Activated naive CD8-positive, alpha-beta T cell treated with anti-CD3 and anti-CD28 coated beads, Interleukin-2, amount 10 ng/mL, durations not matched to agents 7 days and 5 days (primary cell): ENCODE measurements around the gene CORIN. TPM values are rescaled to one million over a fixed set of nuclear protein-coding genes. Genes with fewer than 3 reads are reported as not detected.

ENCODE experiments used
- ATAC-seq: fragments of 150-1000 bp; cut with Tn5 transposase; one replicate; pipeline ENCODE4 v1.10.0; 2021; ENCODE audit warnings: low read depth, moderate library complexity
- POLR2A ChIA-PET: fragments of 350-600 bp; sonication (Branson Sonifier 250); formaldehyde crosslinking; loops from one replicate; lab custom pipeline; 2021; ENCODE audit warnings: antibody characterized with exemption; lab: Charles Lee
- DNase-seq: peaks from one replicate; pipeline ENCODE4 v3.0.0; 2021
- H3K27ac Mint-ChIP-seq: one replicate; pipeline ENCODE4 v1.8.0; 2022; ENCODE audit warnings: mild to moderate bottlenecking, mixed read lengths
- H3K27me3 Mint-ChIP-seq: one replicate; pipeline ENCODE4 v1.8.0; 2022; ENCODE audit warnings: mild to moderate bottlenecking, moderate library complexity, mixed read lengths
- H3K36me3 Mint-ChIP-seq: one replicate; pipeline ENCODE4 v1.8.0; 2021; ENCODE audit warnings: mild to moderate bottlenecking, mixed read lengths
- H3K4me1 Mint-ChIP-seq: one replicate; pipeline ENCODE4 v1.8.0; 2021; ENCODE audit warnings: mixed read lengths
- H3K4me3 Mint-ChIP-seq: one replicate; pipeline ENCODE4 v1.8.0; 2022; ENCODE audit warnings: mild to moderate bottlenecking, moderate library complexity, mixed read lengths
- H3K9me3 Mint-ChIP-seq: one replicate; pipeline ENCODE4 v1.8.0; 2021; ENCODE audit warnings: mixed read lengths
- total RNA-seq, 2 experiments: library from RNA; stranded (reverse); gene quantifications; one replicate each; pipeline ENCODE4 v1.2.3, GENCODE V29; 2021

CORIN gene
- total RNA-seq, 2 experiments from 2014 or later = 0.37 to 0.39 TPM

GRCh38 chr4:47668256-47668655 is 169.6 kb downstream of the CORIN start:
- H3K4me3 Mint-ChIP-seq = no peak overlapping the region

GRCh38 chr4:47667552-47667951 is 170.3 kb downstream of the CORIN start:
- Mint-ChIP-seq H3K4me1 (peaks cover 2% of the 10 kb centered on the region), H3K27ac (no peak overlapping the region), H3K4me3 (no peak overlapping the region), H3K36me3 (no peaks in the 10 kb centered on the region), H3K27me3 (peaks cover 14% of the 10 kb centered on the region), H3K9me3 (no peaks in the 10 kb centered on the region)
- POLR2A ChIA-PET = no interaction called here
- no peak for DNase-seq
- no peak for ATAC-seq

More at GRCh38 chr4:47668256-47668655, 169.6 kb downstream of the CORIN start:
- no peak for ATAC-seq
- Mint-ChIP-seq H3K36me3 (no peaks in the 10 kb centered on the region), H3K27ac (no peak overlapping the region), H3K4me1 (peaks cover 2% of the 10 kb centered on the region), H3K9me3 (no peaks in the 10 kb centered on the region), H3K27me3 (peaks cover 14% of the 10 kb centered on the region)
- no peak for DNase-seq
- POLR2A ChIA-PET = no interaction called here

- H3K9me3 Mint-ChIP-seq = no peaks in the 10 kb centered on the region
- peaks cover 2% of the 10 kb centered on the region for H3K4me1 Mint-ChIP-seq
- peaks cover 19% of the 10 kb centered on the region for H3K27me3 Mint-ChIP-seq
- no peak overlapping the region for H3K27ac Mint-ChIP-seq
- DNase-seq (no peak), ATAC-seq (no peak)
- no peaks in the 10 kb centered on the region for H3K36me3 Mint-ChIP-seq
- POLR2A ChIA-PET = no interaction called here
- no peak overlapping the region for H3K4me3 Mint-ChIP-seq
These were observed 173.6 kb downstream of the CORIN start for GRCh38 chr4:47664051-47664826.

GRCh38 chr4:47662975-47663374 is 174.9 kb downstream of the CORIN start:
- Mint-ChIP-seq H3K4me1 (no peaks in the 10 kb centered on the region), H3K9me3 (no peaks in the 10 kb centered on the region), H3K27ac (no peak overlapping the region), H3K36me3 (no peaks in the 10 kb centered on the region), H3K27me3 (peaks cover 17% of the 10 kb centered on the region), H3K4me3 (no peak overlapping the region)
- DNase-seq = no peak
- ATAC-seq = no peak
- POLR2A ChIA-PET = interaction anchor here (0.6 kb wide), 1 partner anchor 271 kb away, joined by 4 read pairs; no protein-coding TSS in a partner anchor

- Mint-ChIP-seq H3K36me3 (no peaks in the 10 kb centered on the region), H3K4me1 (peaks cover 2% of the 10 kb centered on the region), H3K9me3 (no peaks in the 10 kb centered on the region), H3K27ac (no peak overlapping the region), H3K4me3 (no peak overlapping the region), H3K27me3 (peaks cover 14% of the 10 kb centered on the region)
- DNase-seq = no peak
- POLR2A ChIA-PET = no interaction called here
- no peak for ATAC-seq
These were observed 176.1 kb downstream of the CORIN start for GRCh38 chr4:47661741-47662140.

GRCh38 chr4:47659342-47659741 is 178.5 kb downstream of the CORIN start:
- no peak overlapping the region for H3K4me3 Mint-ChIP-seq
- no peaks in the 10 kb centered on the region for H3K36me3 Mint-ChIP-seq
- H3K9me3 Mint-ChIP-seq = no peaks in the 10 kb centered on the region
- no peak overlapping the region for H3K27ac Mint-ChIP-seq
- H3K4me1 Mint-ChIP-seq = peaks cover 2% of the 10 kb centered on the region
- H3K27me3 Mint-ChIP-seq = peaks cover 9% of the 10 kb centered on the region
- ATAC-seq (no peak), DNase-seq (no peak)
- POLR2A ChIA-PET = no interaction called here

GRCh38 chr4:47654972-47655693 is 182.7 kb downstream of the CORIN start:
- H3K4me1 Mint-ChIP-seq = peaks cover 2% of the 10 kb centered on the region
- H3K27ac Mint-ChIP-seq = no peak overlapping the region
- ATAC-seq = no peak
- DNase-seq = no peak
- no peaks in the 10 kb centered on the region for H3K36me3 Mint-ChIP-seq
- H3K4me3 Mint-ChIP-seq = no peak overlapping the region
- no peaks in the 10 kb centered on the region for H3K9me3 Mint-ChIP-seq
- POLR2A ChIA-PET = no interaction called here
- peaks cover 15% of the 10 kb centered on the region for H3K27me3 Mint-ChIP-seq

- Mint-ChIP-seq H3K4me3 (no peak overlapping the region), H3K36me3 (no peaks in the 10 kb centered on the region), H3K4me1 (peaks cover 2% of the 10 kb centered on the region), H3K27me3 (peaks cover 11% of the 10 kb centered on the region), H3K9me3 (no peaks in the 10 kb centered on the region), H3K27ac (no peak overlapping the region)
- POLR2A ChIA-PET = no interaction called here
- ATAC-seq = no peak
- no peak for DNase-seq
These were observed 185.8 kb downstream of the CORIN start for GRCh38 chr4:47652092-47652491.

GRCh38 chr4:47651231-47651630 is 186.6 kb downstream of the CORIN start:
- ATAC-seq = no peak
- no peaks in the 10 kb centered on the region for H3K9me3 Mint-ChIP-seq
- H3K27me3 Mint-ChIP-seq = peaks cover 11% of the 10 kb centered on the region
- POLR2A ChIA-PET = no interaction called here
- H3K4me3 Mint-ChIP-seq = no peak overlapping the region
- no peaks in the 10 kb centered on the region for H3K36me3 Mint-ChIP-seq
- no peaks in the 10 kb centered on the region for H3K4me1 Mint-ChIP-seq
- H3K27ac Mint-ChIP-seq = no peak overlapping the region
- no peak for DNase-seq

- Mint-ChIP-seq H3K4me1 (no peaks in the 10 kb centered on the region), H3K4me3 (no peak overlapping the region), H3K27ac (no peak overlapping the region), H3K36me3 (no peaks in the 10 kb centered on the region), H3K27me3 (peaks cover 14% of the 10 kb centered on the region), H3K9me3 (no peaks in the 10 kb centered on the region)
- DNase-seq (no peak), ATAC-seq (no peak)
- POLR2A ChIA-PET = no interaction called here
These were observed 187.2 kb downstream of the CORIN start for GRCh38 chr4:47650584-47651130.

GRCh38 chr4:47647544-47647943 is 190.3 kb downstream of the CORIN start:
- H3K4me1 Mint-ChIP-seq = no peaks in the 10 kb centered on the region
- no peaks in the 10 kb centered on the region for H3K36me3 Mint-ChIP-seq
- no peak overlapping the region for H3K4me3 Mint-ChIP-seq
- H3K27ac Mint-ChIP-seq = no peak overlapping the region
- no peaks in the 10 kb centered on the region for H3K9me3 Mint-ChIP-seq
- peaks cover 24% of the 10 kb centered on the region for H3K27me3 Mint-ChIP-seq
- POLR2A ChIA-PET = no interaction called here
- no peak for ATAC-seq
- no peak for DNase-seq

GRCh38 chr4:47647029-47647428 is 190.8 kb downstream of the CORIN start:
- Mint-ChIP-seq H3K36me3 (no peaks in the 10 kb centered on the region), H3K9me3 (no peaks in the 10 kb centered on the region), H3K4me1 (no peaks in the 10 kb centered on the region), H3K27ac (no peak overlapping the region), H3K4me3 (no peak overlapping the region), H3K27me3 (peaks cover 24% of the 10 kb centered on the region)
- POLR2A ChIA-PET = no interaction called here
- ATAC-seq (no peak), DNase-seq (no peak)

GRCh38 chr4:47646372-47646771 is 191.5 kb downstream of the CORIN start:
- no peaks in the 10 kb centered on the region for H3K9me3 Mint-ChIP-seq
- DNase-seq (no peak), ATAC-seq (no peak)
- no peaks in the 10 kb centered on the region for H3K4me1 Mint-ChIP-seq
- H3K36me3 Mint-ChIP-seq = no peaks in the 10 kb centered on the region
- H3K4me3 Mint-ChIP-seq = no peak overlapping the region
- POLR2A ChIA-PET = no interaction called here
- H3K27me3 Mint-ChIP-seq = peaks cover 19% of the 10 kb centered on the region
- H3K27ac Mint-ChIP-seq = no peak overlapping the region

- peaks cover 1% of the 10 kb centered on the region for H3K4me1 Mint-ChIP-seq
- ATAC-seq (no peak), DNase-seq (no peak)
- POLR2A ChIA-PET = no interaction called here
- no peaks in the 10 kb centered on the region for H3K36me3 Mint-ChIP-seq
- no peak overlapping the region for H3K4me3 Mint-ChIP-seq
- H3K27me3 Mint-ChIP-seq = peaks cover 15% of the 10 kb centered on the region
- no peak overlapping the region for H3K27ac Mint-ChIP-seq
- no peaks in the 10 kb centered on the region for H3K9me3 Mint-ChIP-seq
These were observed 194.0 kb downstream of the CORIN start for GRCh38 chr4:47643845-47644244.
